ENCODE measurements around the gene TK2. TPM values are rescaled to one million over a fixed set of nuclear protein-coding genes. Genes with fewer than 3 reads are reported as not detected.

TK2 gene
- total RNA-seq, 1 donor from 2014 or later: 18.6 TPM

DNA sequence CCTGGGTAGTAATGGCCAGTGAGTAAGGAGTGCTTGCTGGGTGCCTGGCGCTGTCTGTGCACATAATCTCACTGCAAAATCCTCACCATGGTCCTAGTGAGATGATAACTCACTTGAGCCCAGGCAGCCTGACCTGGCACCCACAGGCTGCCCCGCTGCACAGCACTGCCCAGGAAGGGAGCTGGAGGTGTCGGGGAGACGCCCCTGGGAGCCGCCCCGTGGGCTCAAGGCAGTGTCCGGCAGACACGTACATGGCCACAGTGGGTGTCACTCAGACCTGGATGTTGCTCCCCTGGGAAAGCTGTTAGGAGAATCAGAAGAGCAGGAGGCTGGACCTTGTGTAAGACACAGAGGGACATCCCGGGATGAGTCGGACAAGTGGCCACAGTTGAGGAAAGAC lies 78.7 kb downstream of the TK2 start:
- DNase-seq: no peak
- H3K9me3 ChIP-seq (replicated peaks): peaks cover 4% of the 10 kb centered on the region
- intact Hi-C loops (cut with micrococcal nuclease): no loop called here
- H3K27ac ChIP-seq (replicated peaks): no peak overlapping the region
- H3K27me3 ChIP-seq (ENCODE audit: low read depth): peaks cover 1% of the 10 kb centered on the region
- H3K36me3 ChIP-seq: no peaks in the 10 kb centered on the region
- H3K4me3 ChIP-seq: no peak overlapping the region
- H3K4me1 ChIP-seq: no peaks in the 10 kb centered on the region
- TF ChIP-seq, protein P1, sequence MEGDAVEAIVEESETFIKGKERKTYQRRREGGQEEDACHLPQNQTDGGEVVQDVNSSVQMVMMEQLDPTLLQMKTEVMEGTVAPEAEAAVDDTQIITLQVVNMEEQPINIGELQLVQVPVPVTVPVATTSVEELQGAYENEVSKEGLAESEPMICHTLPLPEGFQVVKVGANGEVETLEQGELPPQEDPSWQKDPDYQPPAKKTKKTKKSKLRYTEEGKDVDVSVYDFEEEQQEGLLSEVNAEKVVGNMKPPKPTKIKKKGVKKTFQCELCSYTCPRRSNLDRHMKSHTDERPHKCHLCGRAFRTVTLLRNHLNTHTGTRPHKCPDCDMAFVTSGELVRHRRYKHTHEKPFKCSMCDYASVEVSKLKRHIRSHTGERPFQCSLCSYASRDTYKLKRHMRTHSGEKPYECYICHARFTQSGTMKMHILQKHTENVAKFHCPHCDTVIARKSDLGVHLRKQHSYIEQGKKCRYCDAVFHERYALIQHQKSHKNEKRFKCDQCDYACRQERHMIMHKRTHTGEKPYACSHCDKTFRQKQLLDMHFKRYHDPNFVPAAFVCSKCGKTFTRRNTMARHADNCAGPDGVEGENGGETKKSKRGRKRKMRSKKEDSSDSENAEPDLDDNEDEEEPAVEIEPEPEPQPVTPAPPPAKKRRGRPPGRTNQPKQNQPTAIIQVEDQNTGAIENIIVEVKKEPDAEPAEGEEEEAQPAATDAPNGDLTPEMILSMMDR (IDR thresholded peaks at IDR 0.05; ENCODE audit: borderline replicate concordance): no peak

DNA sequence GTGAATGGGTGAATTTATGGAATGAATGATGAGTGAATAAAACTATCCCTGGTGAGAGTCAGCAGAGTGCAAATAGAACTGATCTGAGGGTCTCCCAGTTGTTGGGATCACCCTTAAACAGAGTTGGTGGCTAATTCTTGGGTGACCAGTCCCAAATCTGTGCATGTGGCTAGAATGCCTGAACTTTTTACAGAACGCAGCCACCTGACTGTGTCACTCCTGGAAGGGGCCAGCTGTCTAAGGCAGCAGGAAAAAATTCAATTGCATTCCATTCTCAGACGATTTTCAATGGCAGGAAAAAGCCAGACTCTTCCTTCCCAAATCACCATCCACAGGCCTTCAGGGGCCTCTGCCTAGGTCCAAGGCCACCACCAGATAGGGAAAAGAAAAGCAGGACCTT lies 79.4 kb downstream of the TK2 start:
- H3K27ac ChIP-seq (replicated peaks): no peak overlapping the region
- H3K27me3 ChIP-seq (ENCODE audit: low read depth): no peaks in the 10 kb centered on the region
- DNase-seq: no peak
- intact Hi-C loops (cut with micrococcal nuclease): no loop called here
- H3K4me1 ChIP-seq: no peaks in the 10 kb centered on the region
- TF ChIP-seq, protein P1 (IDR thresholded peaks at IDR 0.05; ENCODE audit: borderline replicate concordance): no peak
- H3K36me3 ChIP-seq: no peaks in the 10 kb centered on the region
- H3K4me3 ChIP-seq: no peak overlapping the region
- H3K9me3 ChIP-seq (replicated peaks): peaks cover 7% of the 10 kb centered on the region

DNA sequence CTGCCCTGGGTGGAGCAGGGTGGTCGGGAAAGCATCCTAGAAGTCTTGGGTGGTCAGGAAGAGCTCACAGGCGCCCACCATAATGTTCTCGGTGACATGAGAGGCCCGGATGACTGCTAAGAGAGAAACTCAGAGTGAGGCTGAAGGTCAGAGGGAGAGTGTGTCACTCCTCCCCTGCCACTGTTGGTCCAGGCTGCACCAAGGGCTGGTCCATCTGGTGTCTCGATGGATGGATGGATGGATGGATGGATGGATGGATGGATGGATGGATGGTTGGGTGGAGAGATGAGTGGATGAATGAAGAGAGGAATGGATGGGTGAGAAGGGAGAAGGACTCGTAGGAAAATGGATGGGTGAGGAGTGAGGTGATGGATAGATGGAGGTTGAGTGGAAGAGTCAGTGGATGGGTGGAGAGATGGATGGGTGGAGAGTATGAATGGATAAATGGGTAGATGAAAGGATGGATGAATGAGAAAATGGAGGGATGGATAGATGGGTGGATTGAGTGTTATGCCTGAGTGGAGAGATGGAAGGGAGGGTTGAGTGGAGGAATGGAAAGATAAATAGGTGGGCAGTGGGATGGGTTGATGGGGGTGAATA lies 79.9 kb downstream of the TK2 start:
- H3K4me3 ChIP-seq: no peak overlapping the region
- TF ChIP-seq, protein P1 (IDR thresholded peaks at IDR 0.05; ENCODE audit: borderline replicate concordance): no peak
- no peak for DNase-seq
- H3K4me1 ChIP-seq: no peaks in the 10 kb centered on the region
- H3K27ac ChIP-seq (replicated peaks): no peak overlapping the region
- H3K9me3 ChIP-seq (replicated peaks): peaks cover 7% of the 10 kb centered on the region
- H3K36me3 ChIP-seq: no peaks in the 10 kb centered on the region
- no peaks in the 10 kb centered on the region for H3K27me3 ChIP-seq (ENCODE audit: low read depth)
- intact Hi-C loops (cut with micrococcal nuclease): no loop called here

DNA sequence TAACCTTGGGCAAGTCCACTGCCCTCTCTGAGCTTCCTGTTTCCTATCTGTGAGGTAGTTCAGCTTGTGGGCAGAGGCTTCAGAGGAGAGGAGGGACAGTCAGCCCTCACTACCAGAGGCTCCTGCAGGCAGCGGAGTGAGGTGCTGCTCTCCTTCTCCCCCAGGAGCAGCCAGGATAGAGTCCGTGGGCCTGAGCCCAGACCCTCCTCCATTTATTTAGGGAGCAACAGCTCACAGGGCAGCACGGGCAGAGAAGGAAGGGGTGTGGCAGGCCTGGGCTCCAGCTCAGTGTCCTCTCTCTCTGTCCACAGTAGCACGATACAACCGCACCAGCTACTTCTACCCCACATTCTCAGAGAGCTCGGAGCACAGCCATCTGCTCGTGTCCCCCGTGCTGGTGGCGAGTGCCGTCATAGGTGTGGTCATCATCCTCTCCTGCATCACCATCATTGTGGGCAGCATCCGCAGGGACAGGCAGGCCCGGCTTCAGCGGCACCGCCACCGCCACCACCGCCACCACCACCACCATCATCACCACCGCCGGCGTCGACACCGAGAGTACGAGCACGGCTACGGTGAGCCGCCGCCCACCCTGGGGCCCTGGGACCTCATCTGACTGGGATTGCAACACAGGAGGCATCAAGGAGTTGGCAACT lies 80.5 kb downstream of the TK2 start:
- no peak overlapping the region for H3K27ac ChIP-seq (replicated peaks)
- no peaks in the 10 kb centered on the region for H3K36me3 ChIP-seq
- H3K9me3 ChIP-seq (replicated peaks): peaks cover 7% of the 10 kb centered on the region
- intact Hi-C loops (cut with micrococcal nuclease): no loop called here
- TF ChIP-seq, protein P1 (IDR thresholded peaks at IDR 0.05; ENCODE audit: borderline replicate concordance): no peak
- H3K27me3 ChIP-seq (ENCODE audit: low read depth): no peaks in the 10 kb centered on the region
- no peaks in the 10 kb centered on the region for H3K4me1 ChIP-seq
- no peak overlapping the region for H3K4me3 ChIP-seq
- DNase-seq: no peak

DNA sequence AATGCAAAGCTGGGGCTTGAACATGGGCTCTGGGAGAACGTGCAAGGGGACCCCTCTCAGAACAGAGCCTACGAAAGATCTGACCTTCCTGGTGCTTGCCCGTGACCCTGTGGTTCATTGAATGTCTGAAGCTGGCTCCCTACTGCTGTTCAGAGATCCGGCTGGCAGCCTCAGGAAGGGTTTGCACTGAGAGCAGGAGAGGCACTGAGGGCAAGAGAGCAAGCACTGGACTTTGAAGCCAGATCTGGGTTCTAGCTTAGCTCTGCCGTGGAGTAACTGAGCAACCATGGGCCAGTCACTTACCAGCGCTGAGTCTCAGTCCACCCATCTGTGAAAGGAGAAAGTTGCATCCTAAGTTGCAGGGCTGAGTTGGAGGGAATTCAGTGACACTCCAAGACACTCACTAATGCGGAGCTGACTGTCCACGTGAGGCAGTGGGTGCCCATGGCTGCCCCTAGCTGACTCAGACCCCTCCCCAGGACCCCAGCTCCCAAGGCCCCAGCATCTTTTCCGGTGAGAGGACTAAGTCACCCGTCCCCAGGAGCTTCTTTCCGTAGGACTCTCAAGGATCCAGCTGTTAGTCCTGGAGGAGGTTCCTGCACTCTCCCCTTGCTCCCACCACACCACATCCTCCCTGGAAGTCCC lies 81.5 kb downstream of the TK2 start:
- peaks cover 7% of the 10 kb centered on the region for H3K9me3 ChIP-seq (replicated peaks)
- H3K36me3 ChIP-seq: no peaks in the 10 kb centered on the region
- H3K4me1 ChIP-seq: no peaks in the 10 kb centered on the region
- no peak overlapping the region for H3K4me3 ChIP-seq
- TF ChIP-seq, protein P1 (IDR thresholded peaks at IDR 0.05; ENCODE audit: borderline replicate concordance): no peak
- intact Hi-C loops (cut with micrococcal nuclease): no loop called here
- DNase-seq: no peak
- no peak overlapping the region for H3K27ac ChIP-seq (replicated peaks)
- H3K27me3 ChIP-seq (ENCODE audit: low read depth): no peaks in the 10 kb centered on the region
